ENCODE results near the gene GDF15. TPM values are rescaled to one million over a fixed set of nuclear protein-coding genes. Genes with fewer than 3 reads are reported as not detected.

Gene GDF15
- total and polyA plus RNA-seq, 2 experiments from 2014 or later, result 12.6 to 19.8 TPM

- peaks cover 11% of the 10 kb centered on the region for H3K36me3 Mint-ChIP-seq (ENCODE audit: low read depth)
- H3K4me3 Mint-ChIP-seq, result no peak overlapping the region
- peaks cover 13% of the 10 kb centered on the region for H3K27me3 ChIP-seq (ENCODE audit: insufficient read depth)
- 0 out of 2 replicates have a peak, but pooled peaks cover 12% of the 10 kb centered on the region for H3F3A ChIP-seq (replicated peaks; ENCODE audit: low read depth)
- no peak overlapping the region for H2AFZ ChIP-seq
- TF ChIP-seq EZH2phosphoT487 (IDR thresholded peaks at IDR 0.05; ENCODE audit: unreplicated experiment) (no peak), ZNF114 (CRISPR knock-in tag; IDR thresholded peaks at IDR 0.05) (no peak), POLR2AphosphoS5 (IDR thresholded peaks at IDR 0.05; ENCODE audit: low read depth) (no peak), ETS1 (IDR thresholded peaks at IDR 0.05) (no peak), EZH2 (IDR thresholded peaks at IDR 0.05; ENCODE audit: low read depth, unreplicated experiment) (no peak), JUNB (IDR thresholded peaks at IDR 0.05; ENCODE audit: unreplicated experiment) (no peak), CTCF (conservative IDR thresholded peaks at IDR 0.05; ENCODE audit: low read depth in 2 of 2) (no peak), ZNF462 (CRISPR knock-in tag; IDR thresholded peaks at IDR 0.05) (no peak), ZNF331 (CRISPR knock-in tag; IDR thresholded peaks at IDR 0.05; ENCODE audit: low read depth) (no peak), STAT1 (IDR thresholded peaks at IDR 0.05; ENCODE audit: unreplicated experiment) (no peak), CREB1 (CRISPR knock-in tag; IDR thresholded peaks at IDR 0.05; ENCODE audit: low read depth) (no peak), NANOG (IDR thresholded peaks at IDR 0.05; ENCODE audit: borderline replicate concordance) (no peak), REST (IDR thresholded peaks at IDR 0.05; ENCODE audit: unreplicated experiment) (no peak)
- no peak overlapping the region for H3K27ac ChIP-seq (ENCODE audit: low read depth)
- no peak overlapping the region for H3K4me2 ChIP-seq
- no peak overlapping the region for H3K27ac Mint-ChIP-seq
- no peak for ATAC-seq
- H3K4me1 Mint-ChIP-seq, result peaks cover 3% of the 10 kb centered on the region; the same call in 1 of the 3 replicates
- H3K9me3 Mint-ChIP-seq, result no peaks in the 10 kb centered on the region
- peaks cover 2% of the 10 kb centered on the region; the same call in 1 of the 2 replicates for H3K4me1 ChIP-seq (ENCODE audit: insufficient read depth)
- no peak overlapping the region for H3K4me3 ChIP-seq
- H3K27me3 Mint-ChIP-seq (ENCODE audit: insufficient read depth, low read depth, poor library complexity), result peaks cover 25% of the 10 kb centered on the region
- H3K79me2 ChIP-seq (replicated peaks; ENCODE audit: insufficient read depth), result no peaks in the 10 kb centered on the region
- no peak for DNase-seq (ENCODE audit: low spot score)
- H3K36me3 ChIP-seq (ENCODE audit: insufficient read depth), result no peaks in the 10 kb centered on the region
- H4K20me1 ChIP-seq (replicated peaks; ENCODE audit: insufficient read depth), result no peaks in the 10 kb centered on the region
- H3K9me2 ChIP-seq (ENCODE audit: insufficient read depth), result no peaks in the 10 kb centered on the region
These were observed 7.0 kb downstream of the GDF15 start for GRCh38 chr19:18392926-18393325.

Data from GM23338 (cell line).